HG03025 (cell line): ENCODE measurements around the gene DCAF11.

Experiments used
- ATAC-seq: cut with Tn5 transposase; IDR thresholded peaks from one replicate; pipeline ENCODE4 v1.9.1; 2021; ENCODE audit warnings: mild to moderate bottlenecking, moderate library complexity; ENCODE audit not compliant: unreplicated experiment, low FRiP score

The DCAF11 gene

DNA sequence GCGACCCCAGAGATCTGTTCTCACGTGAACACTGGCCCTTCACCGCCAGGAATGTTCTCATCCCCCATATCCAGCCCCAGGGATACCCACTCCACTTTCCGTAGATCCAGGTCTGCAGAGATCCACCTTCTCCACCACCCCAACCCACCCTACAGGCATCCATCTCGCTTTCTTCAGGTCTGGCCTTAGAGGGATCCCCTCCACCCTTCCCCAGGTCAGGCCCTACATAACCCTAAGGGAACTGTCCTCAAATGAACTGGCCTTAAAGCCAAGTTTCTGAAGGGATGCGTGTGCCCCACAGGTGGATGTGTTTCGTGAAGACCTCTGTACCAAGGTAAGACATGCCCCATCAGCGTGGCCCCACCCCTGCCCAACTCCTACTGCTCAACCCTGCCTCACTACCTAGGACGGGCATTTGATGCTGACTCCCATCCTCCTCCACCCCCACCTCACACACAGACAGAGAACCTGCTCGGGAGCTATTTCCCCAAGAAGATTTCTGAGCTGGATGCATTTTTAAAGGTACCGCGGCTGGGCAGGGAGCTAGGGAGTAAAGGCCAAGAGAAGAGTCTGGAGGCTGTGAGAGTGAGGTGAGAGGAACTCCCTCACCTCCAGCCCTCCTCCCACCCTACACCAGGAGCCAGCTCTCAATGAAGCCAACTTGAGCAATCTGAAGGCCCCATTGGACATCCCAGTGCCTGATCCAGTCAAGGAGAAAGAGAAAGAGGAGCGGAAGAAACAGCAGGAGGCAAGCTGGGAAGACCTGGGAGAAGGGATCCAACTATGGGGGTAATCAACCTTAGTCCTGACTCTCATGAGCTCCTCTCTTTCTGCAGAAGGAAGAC is 22.3 kb downstream of the DCAF11 start:
- no peak for ATAC-seq

DNA sequence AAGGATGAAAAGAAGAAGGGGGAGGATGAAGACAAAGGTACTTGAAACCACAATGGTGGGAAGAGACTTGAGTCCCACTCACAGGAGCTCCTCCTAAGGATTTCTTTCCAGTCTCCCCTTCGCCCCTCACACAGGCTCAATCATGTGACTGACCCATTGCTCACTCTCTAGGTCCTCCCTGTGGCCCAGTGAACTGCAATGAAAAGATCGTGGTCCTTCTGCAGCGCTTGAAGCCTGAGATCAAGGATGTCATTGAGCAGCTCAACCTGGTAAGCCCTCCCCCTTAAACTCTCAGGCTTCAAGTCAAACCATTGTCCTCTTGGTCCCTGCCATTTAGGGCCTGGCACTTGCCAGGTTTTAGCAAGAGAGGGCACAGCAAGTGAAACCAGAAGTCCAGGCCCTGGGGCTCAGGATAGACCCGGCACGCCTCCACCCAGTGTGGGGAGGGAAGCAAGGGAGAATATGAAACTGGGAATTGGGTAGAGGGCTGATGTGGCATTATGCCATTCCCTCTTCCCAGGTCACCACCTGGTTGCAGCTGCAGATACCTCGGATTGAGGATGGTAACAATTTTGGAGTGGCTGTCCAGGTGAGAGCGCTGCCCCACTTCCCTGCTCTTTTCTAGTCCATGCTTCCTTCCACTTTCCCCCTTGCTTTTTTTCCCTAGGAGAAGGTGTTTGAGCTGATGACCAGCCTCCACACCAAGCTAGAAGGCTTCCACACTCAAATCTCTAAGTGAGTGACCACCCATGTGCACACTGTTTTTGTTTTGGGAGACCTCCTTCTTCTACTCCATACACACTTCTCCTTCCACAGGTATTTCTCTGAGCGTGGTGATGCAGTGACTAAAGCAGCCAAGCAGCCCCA is 23.2 kb downstream of the DCAF11 start:
- no peak for ATAC-seq

DNA sequence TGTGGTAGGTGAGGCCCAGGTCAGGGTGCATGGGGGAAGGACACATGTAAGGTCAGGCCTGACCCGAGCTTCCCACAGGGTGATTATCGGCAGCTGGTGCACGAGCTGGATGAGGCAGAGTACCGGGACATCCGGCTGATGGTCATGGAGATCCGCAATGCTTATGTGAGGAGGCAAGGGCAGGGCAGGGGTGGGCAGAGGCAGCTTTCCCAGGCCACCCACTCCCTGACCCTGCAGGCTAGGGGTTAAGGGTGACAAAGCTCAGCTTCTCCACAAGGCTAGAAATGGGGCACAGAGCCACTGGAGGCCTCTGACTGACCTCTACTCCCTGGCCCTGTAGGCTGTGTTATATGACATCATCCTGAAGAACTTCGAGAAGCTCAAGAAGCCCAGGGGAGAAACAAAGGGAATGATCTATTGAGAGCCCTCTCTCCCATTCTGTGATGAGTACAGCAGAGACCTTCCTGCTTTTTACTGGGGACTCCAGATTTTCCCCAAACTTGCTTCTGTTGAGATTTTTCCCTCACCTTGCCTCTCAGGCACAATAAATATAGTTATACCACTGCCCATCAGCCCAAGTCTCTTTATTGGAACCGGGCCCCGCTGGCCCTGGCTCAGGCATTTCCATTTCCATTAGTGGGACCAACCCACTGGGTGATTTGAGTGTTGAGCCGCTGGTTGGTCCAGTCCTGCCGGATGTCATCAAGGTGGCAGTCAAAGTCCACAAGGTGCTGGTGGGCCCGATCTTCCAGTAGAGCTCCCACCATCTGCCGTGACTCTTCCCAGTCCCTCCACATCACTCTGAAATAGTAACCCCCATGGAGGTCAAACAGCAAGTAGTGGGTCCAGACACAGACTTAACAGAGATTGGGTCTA is 24.1 kb downstream of the DCAF11 start:
- no peak for ATAC-seq

DNA sequence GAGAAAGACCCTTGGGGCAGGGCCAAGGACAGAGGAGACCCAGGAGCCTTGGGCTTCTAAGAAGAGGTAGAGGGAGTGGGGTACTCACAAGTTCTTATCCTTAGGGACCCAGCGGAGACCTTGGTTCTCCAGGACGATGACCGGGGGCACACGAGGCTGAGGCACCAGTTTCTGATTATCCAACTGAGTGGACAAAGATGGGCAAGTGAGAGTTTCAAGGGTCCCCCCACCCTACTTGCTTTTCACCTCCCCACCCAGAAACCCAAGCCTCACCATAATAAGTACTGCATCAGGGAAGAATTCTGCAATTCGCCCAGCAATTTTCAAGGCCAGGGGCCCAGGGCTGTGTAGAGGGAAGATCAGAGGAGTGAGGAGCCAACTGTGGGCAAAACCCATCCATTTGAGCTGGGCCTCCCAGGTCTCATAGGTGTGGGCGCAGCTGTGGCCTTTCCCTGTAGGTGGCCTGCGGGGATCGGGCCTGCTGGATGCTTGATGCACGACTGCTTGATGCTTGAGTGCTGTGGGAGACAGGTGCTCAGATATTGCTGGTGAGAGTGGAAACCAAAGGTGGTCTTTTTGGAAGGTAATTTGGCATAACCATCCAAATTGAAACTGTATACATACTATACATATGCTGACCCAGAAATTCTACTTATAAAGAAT is 24.8 kb downstream of the DCAF11 start:
- no peak for ATAC-seq

DNA sequence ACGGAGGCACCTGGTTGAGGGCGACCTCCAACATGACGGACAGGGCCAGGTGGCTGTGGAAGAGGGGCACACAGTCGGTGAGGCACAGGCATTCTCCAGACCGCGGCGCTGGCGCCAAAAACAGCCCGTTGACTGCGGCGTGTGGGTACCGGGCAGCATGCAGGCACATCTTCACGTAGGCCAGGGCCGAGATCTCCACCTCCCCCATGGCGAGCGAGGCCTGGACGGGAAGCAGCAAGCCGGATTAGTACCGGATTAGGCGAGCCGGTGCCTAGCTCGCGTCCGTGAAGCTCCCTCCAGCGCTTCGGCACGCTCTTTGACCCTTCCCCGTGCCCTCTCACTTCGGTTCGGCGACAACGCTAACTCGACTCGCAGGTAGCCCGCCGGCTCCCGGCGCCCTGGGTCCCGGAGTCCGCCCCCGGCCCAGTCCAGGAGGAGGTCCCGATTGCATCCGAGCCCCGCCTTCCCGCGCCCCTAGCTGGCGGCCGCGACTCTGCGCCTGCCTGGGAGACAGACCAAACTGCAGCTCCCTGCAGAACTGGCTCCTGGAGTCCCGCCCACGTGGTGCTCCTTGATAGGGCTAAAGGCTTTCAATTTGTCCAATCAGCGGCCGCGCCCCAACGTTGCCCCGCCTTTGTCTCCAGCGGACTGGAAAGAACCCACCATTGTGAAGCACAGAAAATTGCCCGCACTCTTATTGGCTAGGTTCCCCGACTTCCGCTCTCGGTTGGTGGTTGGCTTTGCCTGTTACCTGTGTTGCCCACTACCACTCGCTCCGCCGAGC is 26.7 kb downstream of the DCAF11 start, which contains the start of gene EMC9:
Gene EMC9 (minus strand): TSS at position 495 of the 784 bp plus-strand sequence. CDS start 287 bp downstream, at position 208.
- ATAC-seq: peak; percentile 80

DNA sequence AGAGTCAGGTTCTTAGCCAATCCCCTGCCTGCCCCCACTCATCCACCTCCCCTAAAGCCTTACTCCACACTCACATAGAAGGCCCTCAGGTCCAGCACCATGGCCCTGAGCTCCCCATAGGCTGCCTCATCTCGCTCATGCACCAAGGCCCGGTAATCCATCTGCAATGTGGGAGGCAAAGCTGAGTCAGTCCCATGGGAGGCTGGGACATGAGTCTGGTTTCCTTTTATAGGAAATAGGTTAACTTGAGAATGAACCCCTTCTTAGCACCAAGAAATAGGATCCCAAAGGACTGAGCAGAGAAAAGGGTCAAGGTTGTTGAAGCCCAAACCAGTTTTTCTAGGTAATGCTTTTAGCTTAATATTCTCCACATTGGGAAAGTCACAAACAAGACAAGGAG is 28.9 kb downstream of the DCAF11 start:
- ATAC-seq: no peak

DNA sequence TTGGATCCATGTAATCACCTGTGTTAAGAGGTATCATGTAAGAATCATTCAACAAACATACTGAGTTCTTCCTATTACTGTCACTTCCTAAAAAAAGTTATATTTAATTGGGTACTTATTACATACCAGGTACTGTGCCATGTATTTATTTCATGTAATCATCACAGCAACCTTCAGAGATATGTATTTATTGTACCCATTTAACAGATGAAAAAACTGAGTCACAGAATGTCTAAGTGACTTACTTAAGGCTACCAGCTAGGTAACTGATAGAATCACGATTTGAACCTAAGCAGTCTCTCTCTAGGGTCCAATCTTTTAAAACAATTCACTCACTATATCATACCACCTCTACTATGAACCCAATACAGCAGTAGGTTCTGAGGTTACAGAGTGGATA is 29.9 kb downstream of the DCAF11 start:
- ATAC-seq: no peak

DNA sequence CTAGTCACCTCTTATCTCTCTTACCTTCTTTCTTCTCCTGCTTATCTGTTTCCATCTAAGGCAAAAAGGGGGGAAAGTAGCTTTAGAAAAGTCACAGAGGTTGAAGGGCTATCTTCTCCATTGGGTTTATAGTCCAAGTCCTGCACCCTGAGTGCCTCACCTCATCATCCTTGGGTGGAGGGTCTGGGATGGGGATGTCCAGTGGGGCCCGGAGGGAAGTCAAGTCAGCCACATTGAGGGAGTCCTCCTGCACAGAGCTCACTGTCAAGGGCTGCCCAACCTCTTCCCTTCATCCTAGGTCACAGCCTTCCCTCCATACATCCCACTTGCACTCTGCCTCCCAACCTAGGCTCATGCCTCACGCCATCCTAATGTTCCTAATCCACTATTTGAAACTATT is 30.6 kb downstream of the DCAF11 start:
- no peak for ATAC-seq

DNA sequence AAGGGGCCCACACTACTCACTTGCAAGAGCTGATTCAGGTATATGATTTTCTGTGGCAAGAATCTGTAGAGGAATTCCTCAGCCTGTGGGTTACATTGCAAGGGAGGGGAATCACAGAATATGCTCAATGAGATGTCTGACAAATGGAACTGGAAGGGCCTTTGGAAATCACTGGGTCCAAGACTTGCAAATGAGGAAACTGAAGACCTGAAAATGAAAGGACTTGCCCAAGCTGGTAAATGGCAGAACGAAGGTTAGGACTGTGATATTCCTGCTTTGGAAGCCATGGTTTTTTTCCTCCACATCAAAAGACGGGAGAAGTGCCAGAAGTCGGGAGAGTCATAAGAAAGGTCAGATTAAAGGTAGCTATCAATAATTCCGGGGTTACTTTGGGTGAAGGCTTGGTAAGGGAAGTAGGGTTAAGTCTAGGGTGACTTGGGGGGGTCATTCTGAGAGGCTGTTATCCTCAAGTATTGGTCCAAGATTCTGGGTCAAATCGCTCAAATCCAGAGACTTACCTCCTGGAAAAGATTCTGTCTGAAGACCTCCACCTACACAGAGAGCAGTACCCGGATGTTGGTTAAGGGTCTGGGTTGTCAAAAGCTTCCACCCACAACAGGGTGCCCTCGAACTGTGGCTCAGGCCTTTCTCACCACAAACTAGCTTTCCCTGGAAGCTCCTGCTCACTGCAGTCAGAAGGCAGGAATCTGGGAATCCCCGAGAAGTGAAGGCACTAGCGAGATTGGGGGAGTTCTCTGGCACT is 31.3 kb downstream of the DCAF11 start:
- no peak for ATAC-seq

DNA sequence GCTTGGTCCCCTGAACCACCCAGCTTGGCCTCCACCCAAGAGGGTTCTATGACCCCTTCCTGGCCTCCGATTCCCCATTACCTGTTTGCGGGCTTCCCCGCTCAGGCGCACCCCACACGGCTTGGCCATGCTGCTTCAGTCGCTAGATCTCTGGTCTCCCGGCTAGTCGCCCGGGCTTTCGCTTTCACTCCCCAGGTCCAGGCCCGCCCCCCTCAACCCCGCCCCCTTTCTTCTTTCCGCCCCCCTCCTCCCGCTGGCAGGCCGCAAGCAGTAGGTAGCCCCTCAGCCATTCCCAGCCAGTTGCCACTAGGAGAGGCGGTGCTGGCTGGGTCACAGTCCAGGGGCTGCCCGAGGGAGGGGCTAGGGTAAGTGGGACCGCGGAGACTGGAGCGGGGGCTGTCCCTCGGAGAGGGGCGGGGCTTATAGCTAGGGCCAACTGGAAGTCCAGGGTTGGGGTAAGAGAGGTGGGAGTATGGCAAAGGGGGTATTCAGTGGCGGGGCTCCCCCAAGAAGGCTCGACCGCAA is 31.9 kb downstream of the DCAF11 start, which contains the start of gene PSME2:
Gene PSME2 (minus strand): TSS at position 158 of the 525 bp plus-strand sequence. CDS start 29 bp downstream, at position 129.
- ATAC-seq: peak; percentile 61

DNA sequence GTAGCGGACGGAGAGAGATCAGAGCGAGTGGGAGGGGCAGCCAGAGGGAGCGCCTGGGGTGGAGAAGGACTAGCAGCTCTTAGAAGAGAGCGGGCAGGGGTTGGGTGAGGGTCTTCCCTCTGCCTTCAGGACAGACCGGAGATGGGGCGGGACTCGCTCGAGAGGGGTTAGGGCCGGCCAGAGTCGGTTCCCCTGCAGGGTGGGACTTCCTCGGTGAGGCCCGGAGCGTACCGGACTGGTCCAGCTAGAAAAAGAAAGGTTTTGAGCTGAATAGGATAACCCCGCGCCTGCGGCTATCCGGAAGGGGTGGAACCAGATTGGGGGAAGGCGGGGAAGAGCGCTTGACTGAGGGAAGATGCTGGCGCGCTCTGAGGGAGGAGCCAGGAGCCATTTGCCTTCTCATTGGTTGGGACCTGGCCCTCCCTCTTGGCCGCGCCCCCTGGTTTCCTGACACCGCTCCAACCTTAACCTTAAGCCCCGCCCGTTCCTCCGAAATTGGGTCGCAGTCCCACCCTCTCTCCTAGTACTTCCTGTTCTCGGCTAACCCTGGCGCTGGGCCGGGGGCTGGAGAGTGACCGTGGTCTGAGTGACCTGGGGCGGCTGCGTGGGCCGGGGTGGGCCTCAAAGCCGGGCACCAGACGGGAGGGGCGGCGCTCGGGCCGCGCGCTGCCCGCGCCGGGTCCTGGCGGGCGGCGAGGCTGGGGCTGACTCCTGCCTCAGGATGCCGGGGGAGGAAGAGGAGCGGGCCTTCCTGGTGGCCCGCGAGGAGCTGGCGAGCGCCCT is 32.6 kb downstream of the DCAF11 start, which contains the start of gene RNF31:
Gene RNF31 (plus strand): TSS at position 521 of the 783 bp plus-strand sequence. CDS start 201 bp downstream, at position 722.
- ATAC-seq: peak; percentile 79

DNA sequence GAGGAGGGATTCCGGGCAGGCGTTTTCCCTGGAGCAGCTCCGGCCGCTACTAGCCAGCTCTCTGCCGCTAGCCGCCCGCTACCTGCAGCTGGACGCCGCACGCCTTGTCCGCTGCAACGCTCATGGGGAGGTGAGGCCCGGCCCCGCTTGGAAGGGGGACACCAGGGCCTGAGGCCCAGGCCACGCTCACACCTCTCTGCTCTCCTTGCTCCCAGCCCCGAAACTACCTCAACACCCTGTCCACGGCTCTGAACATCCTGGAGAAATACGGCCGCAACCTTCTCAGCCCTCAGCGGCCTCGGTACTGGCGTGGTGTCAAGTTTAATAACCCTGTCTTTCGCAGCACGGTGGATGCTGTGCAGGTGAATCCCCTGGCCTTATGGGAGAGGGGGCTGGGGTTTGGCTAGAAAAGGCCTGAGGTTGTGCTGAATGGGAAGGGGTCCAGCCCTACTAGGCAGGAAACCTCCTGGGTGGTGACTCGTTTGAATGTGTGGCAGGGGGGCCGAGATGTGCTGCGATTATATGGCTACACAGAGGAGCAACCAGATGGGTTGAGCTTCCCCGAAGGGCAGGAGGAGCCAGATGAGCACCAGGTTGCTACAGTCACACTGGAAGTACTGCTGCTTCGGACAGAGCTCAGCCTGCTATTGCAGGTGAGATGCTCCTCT is 33.3 kb downstream of the DCAF11 start:
- no peak for ATAC-seq

DNA sequence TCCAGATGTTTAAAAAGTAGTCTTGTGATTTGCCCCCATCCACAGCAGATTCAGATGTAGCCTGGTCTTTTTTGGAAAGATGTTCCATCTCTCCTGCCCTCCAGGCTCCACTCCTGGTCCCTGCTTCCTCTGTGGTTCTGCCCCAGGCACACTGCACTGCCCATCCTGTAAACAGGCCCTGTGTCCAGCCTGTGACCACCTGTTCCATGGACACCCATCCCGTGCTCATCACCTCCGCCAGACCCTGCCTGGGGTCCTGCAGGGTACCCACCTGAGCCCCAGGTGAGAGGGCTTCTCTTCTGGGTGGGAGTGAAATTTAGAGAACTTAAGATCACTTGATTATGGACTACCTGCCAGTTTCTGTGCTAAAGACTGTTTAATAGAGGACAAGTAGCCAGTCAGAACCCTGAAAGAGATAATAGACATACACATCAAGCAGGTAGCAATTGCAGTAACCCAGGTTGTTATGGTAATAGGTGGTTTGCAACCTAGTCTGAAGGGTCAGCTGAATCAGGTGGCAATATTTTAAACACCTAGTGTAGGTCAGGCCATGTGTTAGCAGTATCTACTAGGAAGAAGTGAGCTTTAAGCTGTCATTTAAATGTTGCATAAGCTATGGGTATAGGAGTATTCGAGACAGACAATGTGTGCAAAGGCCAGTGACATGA is 34.9 kb downstream of the DCAF11 start:
- ATAC-seq: no peak

DNA sequence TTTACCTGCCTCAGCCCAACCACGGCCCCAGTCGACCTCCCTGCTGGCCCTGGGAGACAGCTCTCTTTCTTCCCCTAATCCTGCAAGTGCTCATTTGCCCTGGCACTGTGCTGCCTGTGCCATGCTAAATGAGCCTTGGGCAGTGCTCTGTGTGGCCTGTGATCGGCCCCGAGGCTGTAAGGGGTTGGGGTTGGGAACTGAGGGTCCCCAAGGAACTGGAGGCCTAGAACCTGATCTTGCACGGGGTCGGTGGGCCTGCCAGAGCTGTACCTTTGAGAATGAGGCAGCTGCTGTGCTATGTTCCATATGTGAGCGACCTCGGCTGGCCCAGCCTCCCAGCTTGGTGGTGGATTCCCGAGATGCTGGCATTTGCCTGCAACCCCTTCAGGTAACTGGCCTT is 35.5 kb downstream of the DCAF11 start:
- no peak for ATAC-seq

DNA sequence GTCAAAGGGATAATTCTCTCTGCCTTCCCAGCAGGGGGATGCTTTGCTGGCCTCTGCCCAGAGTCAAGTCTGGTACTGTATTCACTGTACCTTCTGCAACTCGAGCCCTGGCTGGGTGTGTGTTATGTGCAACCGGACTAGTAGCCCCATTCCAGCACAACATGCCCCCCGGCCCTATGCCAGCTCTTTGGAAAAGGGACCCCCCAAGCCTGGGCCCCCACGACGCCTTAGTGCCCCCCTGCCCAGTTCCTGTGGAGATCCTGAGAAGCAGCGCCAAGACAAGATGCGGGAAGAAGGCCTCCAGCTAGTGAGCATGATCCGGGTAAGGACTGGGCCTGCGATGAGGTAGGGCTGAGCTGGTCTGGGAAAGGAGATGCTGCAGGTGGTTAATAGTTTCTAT is 36.0 kb downstream of the DCAF11 start:
- no peak for ATAC-seq

DNA sequence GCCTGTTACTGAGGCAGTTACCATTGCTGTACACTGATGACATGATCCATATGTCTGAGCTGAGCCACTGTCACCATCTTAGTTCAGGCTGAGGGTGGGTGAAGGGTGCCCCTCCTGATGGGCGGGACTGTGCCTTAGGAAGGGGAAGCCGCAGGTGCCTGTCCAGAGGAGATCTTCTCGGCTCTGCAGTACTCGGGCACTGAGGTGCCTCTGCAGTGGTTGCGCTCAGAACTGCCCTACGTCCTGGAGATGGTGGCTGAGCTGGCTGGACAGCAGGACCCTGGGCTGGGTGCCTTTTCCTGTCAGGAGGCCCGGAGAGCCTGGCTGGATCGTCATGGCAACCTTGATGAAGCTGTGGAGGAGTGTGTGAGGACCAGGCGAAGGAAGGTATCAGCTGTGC is 36.4 kb downstream of the DCAF11 start:
- ATAC-seq: no peak
